ENCODE data around the gene SLC6A4.

- TF ChIP-seq CTCF (conservative IDR thresholded peaks at IDR 0.05; ENCODE audit: low read depth in 2 of 2) (no peak), POLR2AphosphoS5 (IDR thresholded peaks at IDR 0.05; ENCODE audit: low read depth) (no peak)
These were observed 17.7 kb downstream of the SLC6A4 start for GRCh38 chr17:30217746-30218245.
